Central memory CD4-positive, alpha-beta T cell (primary cell): ENCODE data around the gene PACS2.

Source experiments
- DNase-seq: peaks from one replicate; pipeline ENCODE4 v3.0.0; 2022

PACS2 gene

GRCh38 chr14:105411985-105412770 is 97.6 kb downstream of the PACS2 start:
- DNase-seq, result no peak

DNA sequence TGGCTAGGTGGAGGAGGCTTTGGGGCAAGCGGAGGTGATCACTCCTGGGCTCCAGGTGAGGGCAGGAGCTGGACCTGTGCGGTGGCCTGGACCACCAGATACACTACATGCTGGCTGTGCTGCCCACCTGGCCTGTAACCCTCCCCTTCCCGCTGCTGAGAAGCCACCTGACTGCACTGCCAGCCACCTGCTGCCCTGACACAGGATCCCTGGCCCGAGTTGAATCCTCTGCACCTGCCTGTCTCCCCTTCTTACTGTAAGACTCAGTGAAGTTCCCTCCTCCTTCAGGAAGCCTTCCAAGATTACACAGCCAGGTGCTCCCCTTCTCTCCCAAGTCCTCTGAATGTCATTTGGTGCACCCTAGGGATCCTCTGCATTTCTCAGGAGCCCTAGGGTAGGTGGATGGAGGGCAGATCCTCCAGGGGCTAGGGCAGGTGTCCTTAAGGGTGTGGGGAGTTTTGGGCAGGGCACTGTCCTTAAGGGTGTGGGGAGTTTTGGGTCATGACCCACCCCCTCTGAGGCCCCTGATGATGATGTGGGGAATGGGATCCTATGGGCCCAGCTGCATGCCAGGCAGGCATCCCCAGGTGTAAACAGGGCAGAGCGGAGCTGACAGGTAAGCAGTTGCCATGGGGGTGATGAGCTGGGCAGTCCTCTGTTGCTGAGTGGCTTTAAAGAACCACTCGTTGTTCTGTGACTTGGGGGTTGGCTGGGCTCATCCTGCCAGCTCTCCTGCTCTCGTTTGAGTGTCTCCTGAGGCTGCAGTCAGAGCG is 98.4 kb downstream of the PACS2 start:
- DNase-seq, result no peak

DNA sequence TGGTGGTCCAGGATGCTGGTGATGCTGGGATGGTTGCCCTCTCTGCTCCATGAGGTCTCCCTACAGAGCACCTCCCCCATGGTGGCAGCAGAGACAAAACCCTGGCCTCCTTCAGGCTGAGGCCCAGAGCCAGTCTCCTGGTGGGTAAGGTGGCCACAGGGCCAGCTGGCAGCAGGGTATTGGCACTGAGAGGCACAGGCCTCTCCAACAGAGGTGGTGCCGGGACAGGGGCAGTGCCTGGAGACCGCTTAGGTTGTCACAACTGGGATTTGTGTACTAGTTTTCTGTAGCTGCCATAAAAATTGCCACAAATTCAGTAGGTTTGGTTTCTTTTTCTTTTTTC is 99.0 kb downstream of the PACS2 start:
- DNase-seq, result no peak

DNA sequence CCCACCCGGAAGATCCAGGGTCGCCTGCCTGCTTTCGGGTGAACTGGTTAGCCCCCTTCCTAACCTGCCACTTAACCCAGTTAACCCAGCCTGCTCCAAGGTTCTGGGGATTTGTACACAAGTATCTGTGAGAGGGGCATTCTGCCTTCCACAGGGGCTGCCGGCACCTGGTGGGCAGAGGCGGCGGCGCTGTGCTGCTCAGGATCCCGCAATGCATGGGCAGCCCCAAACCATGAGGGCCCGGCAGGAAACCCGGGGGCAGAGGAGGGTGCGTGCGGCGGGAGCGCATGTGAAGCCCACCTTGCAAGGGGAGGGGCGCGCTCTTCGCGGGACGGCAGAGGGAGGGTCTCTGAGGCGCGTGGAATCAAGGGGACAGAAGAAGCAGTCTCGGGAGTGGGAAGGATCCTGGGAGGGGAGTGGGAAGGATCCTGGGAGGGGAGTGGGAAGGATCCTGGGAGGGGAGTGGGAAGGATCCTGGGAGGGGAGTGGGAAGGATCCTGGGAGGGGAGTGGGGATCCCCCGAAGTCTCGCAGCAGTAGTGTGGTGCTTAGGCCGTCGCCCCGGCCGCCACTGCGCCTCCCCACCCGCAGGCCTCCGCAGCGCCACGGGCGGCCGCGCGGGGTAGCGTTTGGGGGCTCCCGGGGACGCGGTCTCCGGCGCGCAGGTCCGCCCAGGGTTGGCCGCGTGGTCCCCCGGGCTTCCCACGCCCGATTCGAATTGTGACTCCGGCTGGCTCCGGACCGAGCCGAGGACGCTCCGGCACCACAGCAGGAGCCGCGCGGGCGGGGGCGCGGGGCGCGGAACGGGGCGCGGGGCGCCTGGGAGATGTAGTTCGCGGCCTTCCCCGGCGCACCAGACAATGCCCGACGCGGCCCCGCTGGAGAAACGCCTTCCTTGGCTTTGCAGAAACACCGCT is 100.2 kb downstream of the PACS2 start:
- peak; percentile 56 for DNase-seq

DNA sequence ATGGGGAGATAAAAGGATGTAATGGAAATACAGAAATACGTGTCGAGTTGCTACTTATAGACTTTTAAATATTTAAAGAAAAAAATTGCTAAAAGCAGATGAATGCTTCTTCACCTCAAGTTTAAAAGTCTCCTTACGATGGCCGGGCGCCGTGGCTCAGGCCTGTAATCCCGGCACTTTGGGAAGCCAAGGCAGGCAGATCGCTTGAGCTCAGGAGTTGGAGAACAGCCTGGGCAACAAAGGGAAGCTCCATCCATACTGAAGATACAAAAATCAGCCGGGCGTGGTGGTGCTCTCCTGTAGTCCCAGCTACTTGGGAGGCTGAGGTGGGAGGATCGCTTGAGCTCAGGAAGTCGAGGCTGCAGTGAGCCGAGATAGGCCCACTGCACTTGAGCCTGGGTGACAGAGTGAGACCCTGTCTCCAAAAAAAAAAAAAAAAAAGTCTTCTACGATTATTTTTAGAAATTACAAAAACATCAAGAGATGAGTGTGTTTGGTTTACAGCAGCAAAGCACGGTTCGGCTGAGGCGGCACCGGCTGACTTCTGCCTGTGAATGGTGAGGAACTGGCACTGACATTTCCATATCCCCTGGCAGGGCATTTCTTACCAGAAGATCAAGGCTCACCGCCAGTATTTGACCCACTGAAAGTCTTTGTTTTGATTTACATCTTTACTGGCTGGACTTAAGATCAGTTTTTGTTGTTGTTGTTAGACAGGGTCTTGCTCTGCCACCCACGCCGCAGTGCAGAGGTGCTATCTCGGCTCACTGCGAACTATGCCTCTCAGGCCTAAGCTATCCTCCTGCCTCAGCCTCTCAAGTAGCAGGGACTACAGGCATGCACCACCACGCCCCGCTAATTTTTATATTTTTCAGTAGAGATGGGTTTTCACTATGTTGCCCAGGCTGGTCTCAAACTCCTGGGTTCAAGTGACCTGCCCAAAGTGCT is 101.2 kb downstream of the PACS2 start:
- no peak for DNase-seq

DNA sequence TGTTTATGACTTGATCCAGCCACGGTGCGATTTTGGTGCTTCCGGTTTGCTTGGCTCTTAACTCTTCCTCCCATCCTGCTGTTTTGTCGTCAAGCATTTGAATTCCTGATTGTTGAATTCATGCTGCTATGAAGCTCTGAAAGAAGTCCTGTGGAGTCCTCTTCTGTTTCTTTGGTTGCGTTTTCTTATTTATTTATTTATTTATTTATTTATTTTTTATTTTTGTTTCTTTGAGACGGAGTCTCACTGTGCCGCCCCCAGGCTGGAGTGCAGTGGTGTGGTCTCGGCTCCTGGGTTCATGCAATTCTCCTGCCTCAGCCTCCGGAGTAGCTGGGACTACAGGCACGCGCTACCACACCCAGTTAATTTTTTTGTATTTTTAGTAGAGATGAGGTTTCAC is 102.1 kb downstream of the PACS2 start:
- no peak for DNase-seq

DNA sequence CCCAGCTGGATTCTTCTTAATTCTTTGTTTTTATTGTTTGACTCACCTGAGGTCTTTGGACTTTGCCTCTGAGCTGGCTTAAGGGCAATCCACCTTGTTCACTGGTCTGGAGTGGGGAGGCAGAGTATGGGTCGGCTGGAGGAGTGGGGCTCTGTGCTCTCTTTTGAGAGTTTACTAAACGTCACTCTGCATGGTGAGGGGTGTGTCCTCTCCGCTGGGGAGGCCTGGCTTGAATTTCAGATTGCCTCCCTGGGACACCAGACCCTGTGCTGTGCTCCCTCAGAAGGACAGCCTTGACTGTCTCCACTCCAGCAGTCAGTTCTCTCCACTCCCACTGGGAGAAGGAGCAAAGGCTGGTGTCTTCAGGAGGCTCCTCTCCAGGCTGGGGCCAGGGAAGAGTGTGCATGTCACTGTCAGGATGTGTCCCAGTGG is 103.2 kb downstream of the PACS2 start:
- DNase-seq, result no peak

DNA sequence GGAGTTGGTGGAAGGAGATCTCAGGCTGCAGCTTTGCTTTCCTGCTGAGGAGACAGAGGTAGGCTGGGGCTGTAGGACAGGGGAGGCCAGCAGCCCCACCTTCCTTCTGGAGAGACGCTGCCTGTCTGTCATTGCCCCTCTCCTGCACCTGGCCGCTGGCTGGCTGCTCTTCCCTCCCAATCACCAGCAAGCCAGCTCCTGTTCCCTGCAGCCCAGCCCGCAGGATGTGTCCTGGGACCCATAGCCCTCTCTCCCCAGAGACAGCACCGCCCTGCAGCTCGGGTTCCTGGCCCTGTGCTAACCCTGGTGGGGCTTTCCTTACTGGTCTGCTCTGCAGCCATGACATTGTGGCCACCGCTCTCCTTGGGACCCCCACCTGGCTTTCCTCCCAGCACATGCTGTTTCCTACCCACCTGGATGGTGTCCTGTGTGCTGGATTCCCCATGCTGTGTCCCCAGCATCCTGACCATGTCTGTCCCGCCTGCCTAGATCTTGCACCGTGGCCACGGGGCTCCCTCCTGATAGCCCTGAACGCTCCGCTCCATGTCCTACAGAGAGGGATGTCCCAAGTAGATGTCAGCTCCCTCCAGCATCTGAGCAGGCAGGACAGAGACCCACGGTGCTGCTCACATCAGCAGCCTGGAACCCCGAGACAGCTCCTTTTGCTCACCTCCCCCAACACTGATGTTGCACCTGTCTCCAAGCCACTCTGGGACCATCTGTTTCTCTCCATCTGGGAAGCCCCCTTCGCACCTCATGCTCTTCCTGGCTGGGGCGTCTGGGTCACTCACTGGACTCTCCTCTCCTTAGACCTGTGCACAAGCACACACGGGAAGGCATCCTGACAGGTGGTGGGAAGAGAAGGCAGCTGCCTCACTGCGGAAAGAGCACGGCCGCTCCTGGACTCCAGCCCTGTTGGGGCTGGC is 104.0 kb downstream of the PACS2 start:
- DNase-seq, result no peak

DNA sequence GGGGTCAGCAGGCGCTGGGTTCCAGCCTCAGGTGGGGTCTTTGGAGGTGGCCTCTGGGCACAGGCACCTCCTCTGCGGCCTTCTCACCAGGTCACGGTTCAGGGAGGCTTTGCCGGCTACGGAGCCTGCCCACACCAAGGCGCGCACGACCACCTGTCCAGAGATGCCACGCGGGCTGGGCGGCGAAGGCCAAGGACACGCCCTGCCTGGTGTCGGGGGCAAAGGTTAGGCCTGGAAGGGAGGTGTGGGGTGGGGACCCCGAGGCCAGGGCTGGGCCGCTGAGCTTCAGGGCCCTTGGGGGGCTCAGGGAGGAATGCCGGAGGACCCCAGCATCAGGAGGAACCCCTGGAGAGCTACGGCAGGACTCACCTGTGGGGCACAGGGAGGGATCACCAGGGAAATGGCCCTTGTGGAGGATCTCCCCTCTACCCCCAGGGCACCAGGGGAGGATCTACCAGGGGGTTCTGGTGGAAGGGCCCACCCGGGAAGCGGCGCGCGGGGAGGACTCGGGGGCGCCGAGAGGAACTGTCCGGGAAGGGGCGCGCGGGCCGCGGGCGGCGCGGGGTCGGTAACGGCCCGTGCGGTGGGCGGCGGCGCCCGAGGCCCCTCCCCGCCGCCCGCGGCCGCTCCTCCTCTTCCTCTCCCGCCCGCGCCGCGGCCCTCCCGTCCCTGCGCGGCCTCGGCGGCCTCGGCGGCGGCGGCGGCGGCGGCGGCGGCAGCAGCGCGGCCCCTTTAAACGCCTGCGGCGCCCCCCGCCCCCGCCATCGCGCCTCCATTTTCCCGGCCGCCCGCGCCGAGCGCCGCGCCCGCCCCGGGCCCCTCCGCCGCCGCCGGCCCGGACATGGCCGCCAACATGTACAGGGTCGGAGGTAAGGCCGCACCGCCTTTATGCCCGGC is 104.9 kb downstream of the PACS2 start, which contains the start of gene MTA1:
Gene MTA1, plus strand, starts transcription at position 633 of the 897 bp plus-strand sequence. Its CDS starts 209 bp downstream, at position 842.
- peak; percentile 26 for DNase-seq

DNA sequence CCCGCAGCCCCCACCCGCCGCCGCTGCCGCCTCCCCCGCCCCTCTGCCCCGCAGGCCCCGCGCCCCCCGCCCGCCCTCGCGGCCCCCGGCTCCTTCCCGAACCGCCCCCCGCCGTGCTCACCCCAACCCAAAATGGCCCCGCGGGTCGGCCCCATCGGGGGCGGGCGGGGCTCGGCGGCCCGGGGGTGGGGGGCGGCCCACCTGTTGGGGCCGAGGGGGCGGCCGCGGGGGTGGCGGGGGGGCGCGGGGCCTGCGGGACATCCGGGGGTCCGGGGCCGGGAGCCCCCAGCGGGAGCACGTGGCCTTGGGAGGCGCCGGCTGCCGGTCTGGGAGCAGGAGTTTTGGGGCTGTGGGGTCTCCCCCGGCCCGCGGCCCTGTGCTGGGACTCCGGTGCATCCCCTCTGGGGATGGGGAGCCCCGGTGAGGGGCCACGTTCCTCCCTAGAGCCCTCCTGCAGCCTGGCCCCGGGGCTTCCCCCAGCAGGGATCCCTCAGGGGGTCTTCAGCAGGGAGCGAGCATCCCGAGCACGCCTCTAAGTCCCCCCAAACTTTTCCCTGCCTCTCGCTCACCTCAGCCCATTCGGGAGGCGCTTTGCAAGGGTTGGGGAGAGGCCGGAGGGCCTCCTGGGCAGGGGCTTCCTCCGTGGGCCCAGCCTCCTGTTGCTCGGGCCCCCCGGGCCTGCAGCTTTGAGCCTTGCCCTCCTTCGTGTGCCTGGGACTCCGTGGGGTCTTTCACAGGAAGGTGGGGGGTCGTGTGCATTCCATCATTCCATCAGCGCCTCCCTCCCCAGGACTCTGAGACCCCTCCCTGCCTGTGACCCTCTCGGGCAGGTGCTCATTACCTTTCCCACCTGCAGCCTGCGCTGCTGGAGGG is 105.8 kb downstream of the PACS2 start:
- DNase-seq, result no peak

- no peak for DNase-seq
These were observed 106.6 kb downstream of the PACS2 start for GRCh38 chr14:105420974-105421674.

DNA sequence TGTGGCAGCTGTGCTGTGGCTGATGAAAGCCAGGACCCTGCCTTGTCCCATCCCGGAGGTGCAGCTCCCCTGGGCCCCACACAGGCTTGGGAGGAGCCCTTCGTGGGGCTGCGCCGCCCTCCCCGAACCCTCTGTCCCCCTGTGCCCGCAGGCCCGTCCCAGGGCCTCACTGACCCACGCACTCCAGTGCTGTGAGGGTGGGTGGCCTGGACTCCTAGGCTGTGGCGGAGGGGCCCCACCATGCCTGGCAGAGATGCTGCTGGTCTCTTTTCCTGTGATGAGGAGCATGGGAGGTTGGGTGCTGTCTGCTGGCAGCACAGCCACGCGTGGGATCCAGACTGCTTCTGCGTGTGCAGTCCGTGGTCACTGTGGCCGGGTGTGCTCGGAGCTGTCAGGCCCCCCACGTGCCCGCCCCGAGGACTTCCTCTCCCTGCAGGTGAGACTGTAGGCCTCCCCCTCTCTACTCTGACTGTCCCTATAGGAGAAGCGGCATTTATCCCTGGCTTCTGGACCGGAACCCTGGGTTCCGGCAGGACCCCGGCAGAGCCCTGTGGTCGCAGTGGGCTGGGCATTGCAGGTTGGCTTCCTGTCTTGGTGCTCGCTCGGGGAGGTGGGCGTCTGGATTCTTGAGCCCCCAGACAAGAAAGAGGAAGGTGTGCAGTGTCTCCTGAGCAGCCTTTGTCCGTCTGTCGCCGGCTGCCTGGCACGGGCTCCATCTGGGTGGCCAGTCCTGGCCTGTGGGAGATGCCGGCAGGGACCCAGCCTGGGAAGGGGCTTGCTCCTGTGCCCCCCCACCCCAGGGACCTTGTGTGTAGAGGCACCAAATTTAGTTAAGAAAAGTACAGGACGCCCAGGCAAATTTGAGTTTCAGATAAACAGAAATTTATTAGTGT is 107.4 kb downstream of the PACS2 start:
- DNase-seq, result no peak

- DNase-seq, result no peak
These were observed 108.3 kb downstream of the PACS2 start for GRCh38 chr14:105422695-105423487.

GRCh38 chr14:105423488-105424195 is 109.1 kb downstream of the PACS2 start:
- no peak for DNase-seq

DNA sequence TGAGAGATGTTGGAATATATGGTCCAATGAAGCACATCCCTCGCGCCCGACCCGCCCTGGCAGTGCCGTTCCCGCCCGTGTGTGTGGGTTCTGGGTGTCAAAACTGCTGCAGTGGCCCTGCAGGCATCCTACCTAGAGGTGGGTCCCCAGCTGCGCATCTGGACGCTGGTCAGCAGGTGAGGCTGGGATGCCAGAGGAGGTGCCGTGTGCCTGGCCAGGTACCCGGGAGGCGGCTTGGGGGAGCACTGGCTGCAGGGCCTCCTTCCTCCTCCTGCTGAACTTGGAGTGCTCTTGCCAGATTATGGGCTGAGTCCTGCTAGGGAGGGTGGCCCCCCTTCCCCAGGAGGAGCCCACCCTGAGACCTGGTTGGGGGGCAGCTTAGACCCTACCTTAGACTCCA is 110.3 kb downstream of the PACS2 start:
- DNase-seq, result no peak
